Measurements from ENCODE around the gene MGLL.

GRCh38 chr3:127772827-127773751 is 49.2 kb downstream of the MGLL start:
- TF ChIP-seq CTCF (IDR thresholded peaks at IDR 0.05): no peak
- TF ChIP-seq POLR2AphosphoS5 (IDR thresholded peaks at IDR 0.05): no peak
